ENCODE results near the gene WASHC2A.
"Not testable (repeated sequence)": the region's sequence is repeated elsewhere in the genome, so short reads cannot be mapped to it uniquely, and the experiment has no call there.

Gene WASHC2A

DNA sequence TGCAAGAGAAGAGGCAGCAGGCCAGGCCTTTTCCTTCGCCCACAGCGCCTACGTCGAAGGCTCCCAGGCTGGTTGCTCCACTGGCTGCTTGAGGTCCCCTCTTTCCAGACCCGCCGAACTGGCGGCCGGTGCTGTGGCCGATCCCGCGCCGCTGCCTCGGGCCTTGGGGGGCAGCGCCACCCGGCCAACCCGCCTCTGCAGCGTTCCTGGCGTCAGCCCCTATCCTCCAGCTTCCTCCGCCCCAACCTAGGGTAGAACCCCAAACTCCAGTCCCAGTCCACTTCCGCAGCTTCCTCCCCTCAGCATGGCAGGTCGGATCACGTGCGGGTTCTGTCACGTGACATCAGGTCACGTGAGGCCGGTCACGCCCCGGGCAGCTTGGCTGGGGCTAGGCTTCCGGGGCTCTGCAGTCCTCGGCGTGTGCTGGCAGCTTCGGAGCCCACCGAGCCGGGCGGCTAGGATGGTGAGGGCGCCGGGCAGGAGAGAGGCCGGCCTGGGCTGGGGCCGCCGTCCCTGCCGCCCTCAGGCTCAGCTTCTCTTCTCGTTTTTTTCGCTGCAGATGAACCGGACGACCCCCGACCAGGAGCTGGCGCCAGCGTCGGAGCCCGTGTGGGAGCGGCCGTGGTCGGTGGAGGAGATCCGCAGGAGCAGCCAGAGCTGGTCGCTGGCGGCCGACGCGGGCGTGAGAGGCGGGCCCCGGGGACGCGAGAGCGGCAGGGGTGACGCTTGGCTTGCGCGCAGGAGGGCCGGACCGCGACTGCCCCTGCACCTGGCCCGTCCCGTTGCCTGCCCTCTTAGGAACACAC, at the start of gene WASHC2A:
Gene WASHC2A (plus strand): TSS at position 409 of the 806 bp plus-strand sequence. CDS start 52 bp downstream, at position 461.
- DNase-seq (ENCODE audit: extremely low read depth in 1 of 2, low read depth in 1 of 2): peak; percentile 55 to 83

GRCh38 chr10:50019279-50019678, 48.5 kb upstream of the WASHC2A start:
- not testable (repeated sequence) for DNase-seq (ENCODE audit: extremely low read depth in 1 of 2, low read depth in 1 of 2)

DNA sequence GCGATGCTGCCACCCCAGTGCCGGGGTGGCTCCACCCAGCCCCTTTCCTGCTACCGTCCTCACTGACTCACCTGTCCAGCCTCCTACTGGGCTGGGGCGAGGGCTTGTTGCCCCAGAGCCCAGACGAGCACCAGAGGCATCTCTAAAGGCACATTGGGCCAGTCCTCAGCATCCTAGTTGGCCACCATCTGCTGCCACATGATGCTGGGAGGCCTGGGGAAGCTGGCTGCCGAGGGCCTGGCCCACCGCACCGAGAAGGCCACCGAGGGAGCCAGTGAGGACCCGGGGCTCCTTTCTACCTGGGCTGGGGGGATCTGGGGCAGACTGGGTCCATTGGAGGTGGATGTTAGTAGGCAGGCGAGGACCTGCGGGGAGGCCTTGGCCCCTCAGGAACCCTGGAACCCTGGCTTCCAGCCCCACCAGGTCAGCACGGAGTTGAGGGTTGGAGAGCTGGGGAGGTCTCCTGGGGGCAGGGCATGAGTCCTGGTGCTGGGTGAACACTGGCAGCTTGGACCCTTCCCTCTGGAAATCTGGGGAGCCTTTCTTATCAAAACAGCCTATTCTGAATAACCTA, 47.2 kb upstream of the WASHC2A start:
- DNase-seq (ENCODE audit: extremely low read depth in 1 of 2, low read depth in 1 of 2): not testable (repeated sequence)

- no peak for DNase-seq (ENCODE audit: extremely low read depth in 1 of 2, low read depth in 1 of 2)
Observed at GRCh38 chr10:50021646-50022045, 46.1 kb upstream of the WASHC2A start.

DNA sequence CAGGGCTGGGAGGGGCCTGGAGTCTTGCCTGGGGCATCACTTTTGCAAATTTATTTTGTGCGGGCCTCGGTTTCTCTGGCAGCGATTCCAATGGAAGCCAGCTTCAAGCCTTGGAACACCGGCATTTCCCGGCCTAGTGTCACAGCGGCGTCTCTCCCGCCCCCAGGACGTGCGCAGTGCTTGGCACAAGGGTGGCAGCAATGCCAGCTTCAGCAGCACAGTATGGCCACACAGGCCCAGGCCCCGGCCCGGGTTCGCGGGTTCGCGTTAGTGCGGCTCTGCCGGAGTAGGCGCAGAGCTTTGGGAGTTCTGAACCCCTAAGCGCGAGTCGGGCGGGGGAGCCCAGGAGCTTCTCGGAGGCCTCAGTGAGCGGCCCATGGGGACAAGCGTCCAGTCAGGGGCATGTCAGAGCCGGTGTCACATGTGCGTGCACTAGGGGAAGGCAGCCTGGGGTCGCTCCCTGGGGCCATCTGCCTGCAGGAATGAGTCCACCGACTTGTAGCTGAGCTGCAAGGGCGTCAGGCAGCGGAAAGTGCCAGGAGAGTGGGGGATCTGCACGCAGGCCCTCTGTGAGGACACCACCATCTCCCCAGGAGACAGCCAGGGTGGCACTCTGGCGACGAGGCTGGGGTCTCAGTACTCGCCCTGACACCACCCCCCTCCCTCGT, 42.9 kb upstream of the WASHC2A start:
- DNase-seq (ENCODE audit: extremely low read depth in 1 of 2, low read depth in 1 of 2): not testable (repeated sequence)

GRCh38 chr10:50025627-50026026, 42.1 kb upstream of the WASHC2A start:
- DNase-seq (ENCODE audit: extremely low read depth in 1 of 2, low read depth in 1 of 2): no peak

- DNase-seq (ENCODE audit: extremely low read depth in 1 of 2, low read depth in 1 of 2): no peak
Observed at GRCh38 chr10:50027195-50027594, 40.6 kb upstream of the WASHC2A start.

DNA sequence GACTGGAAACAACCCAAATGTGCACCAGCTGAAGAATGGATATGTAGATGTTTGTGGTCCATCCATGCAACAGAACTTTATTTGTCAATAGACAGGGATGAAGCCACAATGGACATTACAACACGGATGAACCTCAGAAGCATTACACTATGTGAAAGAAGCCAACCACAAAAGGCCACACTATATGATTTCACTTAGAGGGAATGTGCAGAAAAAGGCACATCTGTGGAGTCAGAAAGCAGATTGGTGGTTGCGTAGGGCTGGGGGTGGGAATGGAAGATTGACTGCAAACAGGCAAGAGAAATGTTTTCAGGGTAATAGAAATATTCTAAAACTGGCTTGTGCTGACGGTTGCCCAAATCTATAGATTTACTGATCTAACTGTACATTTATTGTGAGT, 34.3 kb upstream of the WASHC2A start:
- DNase-seq (ENCODE audit: extremely low read depth in 1 of 2, low read depth in 1 of 2): no peak

- not testable (repeated sequence) for DNase-seq (ENCODE audit: extremely low read depth in 1 of 2, low read depth in 1 of 2)
Observed at GRCh38 chr10:50035337-50035736, 32.4 kb upstream of the WASHC2A start.

DNA sequence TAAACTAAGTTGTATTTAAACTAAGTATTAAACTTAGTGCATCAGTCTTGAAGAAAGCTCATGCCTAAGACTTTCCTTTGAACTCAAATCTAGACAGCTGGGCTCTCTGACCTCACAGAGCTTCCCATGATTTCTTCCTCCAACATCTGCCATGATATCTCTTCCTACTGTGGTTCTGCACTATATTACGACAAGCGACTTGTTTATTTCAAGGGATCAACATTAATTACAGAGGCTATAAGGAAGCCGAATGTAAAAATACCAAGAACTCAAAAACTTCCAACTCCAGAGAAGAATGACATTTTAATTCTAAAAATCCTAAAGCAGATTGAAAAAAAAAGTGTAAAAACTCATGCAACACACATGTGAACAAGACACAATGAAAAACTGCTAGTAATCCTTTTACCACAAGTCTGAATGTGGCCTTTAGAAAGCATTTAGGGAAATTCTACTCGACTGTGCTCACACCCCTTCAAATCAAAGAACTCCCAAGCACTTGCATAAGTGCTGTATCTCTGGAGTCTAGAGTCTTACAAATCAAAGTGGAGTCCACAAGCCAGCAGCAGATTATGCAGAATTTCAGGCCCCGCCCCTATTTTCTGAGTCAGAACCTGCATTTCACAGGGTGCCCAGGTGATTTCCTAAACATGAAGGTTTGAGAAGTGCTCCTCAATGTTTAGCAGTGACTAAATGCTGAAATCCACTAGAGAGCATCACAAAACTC, 22.7 kb upstream of the WASHC2A start:
- DNase-seq (ENCODE audit: extremely low read depth in 1 of 2, low read depth in 1 of 2): no peak

GRCh38 chr10:50046457-50046856, 21.3 kb upstream of the WASHC2A start:
- DNase-seq (ENCODE audit: extremely low read depth in 1 of 2, low read depth in 1 of 2): not testable (repeated sequence)

- DNase-seq (ENCODE audit: extremely low read depth in 1 of 2, low read depth in 1 of 2): not testable (repeated sequence)
Observed at GRCh38 chr10:50047594-50047993, 20.2 kb upstream of the WASHC2A start.

DNA sequence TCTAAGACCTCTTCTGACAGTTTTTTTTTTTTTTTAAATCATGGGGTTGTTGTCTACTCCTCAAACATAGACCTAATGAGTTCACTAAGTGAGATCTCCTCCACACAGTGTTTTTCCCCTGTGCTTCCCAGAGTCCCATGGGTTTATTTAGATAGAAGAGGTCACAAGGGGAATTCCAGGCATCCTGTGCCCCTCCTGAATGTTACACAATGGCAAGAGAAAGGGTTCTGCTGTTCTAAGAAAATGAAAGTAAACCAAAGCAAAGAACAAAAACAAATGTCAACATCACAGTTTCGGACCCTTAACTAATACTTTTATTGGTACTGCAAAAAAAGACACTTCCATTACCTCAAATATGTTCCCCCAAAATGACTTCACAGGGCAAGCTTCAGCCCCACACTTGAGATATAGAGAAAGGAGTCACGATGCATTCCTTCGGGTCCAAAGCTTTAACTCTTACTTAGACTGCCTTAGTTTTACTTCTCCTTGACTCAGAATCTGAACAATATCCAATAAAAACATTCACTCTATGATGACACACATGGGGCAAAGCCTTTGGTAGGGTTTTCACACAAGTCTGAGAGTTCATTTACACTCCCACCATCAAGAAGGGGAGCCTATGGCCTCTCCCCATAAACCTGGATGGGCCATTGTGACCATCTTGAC, 15.6 kb upstream of the WASHC2A start:
- not testable (repeated sequence) for DNase-seq (ENCODE audit: extremely low read depth in 1 of 2, low read depth in 1 of 2)

DNA sequence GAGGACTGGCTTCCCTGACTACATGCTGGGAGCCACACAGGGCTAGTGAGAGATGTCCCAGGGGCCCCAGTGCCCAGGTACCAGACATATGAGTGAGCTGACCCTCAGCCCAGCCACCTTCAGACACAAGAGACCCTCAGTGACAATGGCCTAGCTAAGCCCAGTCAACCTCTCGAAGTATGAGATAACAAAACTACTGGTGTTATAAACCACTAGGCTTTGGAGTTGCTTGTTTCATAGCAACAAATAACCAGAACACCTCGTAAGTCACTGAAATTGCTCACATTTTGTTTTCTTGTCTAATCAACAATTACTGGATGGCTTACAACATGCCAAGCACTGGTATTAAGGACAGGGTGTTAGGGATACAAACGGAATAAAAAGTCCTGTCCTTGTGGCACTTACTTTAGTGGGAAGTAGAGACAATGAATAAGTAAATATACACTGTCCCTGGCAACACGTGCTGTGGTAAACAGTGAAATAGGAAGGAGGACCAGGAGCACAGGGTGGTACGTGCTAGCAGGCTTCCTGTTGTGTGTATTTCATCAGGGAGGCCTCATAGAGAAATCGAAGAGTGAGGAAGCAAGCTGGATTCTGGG, 14.9 kb upstream of the WASHC2A start:
- not testable (repeated sequence) for DNase-seq (ENCODE audit: extremely low read depth in 1 of 2, low read depth in 1 of 2)

- DNase-seq (ENCODE audit: extremely low read depth in 1 of 2, low read depth in 1 of 2): not testable (repeated sequence)
Observed at GRCh38 chr10:50055494-50056292, 12.1 kb upstream of the WASHC2A start.

DNA sequence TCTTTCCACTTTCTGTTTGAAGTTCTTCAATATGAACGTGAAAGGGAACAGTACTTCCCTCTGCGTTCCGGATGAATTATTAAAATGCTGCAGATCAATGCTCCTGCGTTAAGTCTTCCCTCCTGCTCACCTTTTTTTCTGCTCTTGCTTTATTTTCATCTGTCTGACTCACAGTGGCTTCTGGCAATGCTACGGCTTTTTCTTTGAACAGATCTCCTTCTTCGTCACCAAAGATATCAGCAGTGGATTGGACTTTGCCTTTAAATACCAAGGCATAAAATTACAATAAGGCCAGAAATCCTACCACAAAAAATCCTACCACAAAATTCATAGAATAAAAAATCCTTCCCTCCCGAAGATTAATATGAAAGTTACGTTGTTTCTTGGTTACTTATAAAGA, 11.1 kb upstream of the WASHC2A start:
- not testable (repeated sequence) for DNase-seq (ENCODE audit: extremely low read depth in 1 of 2, low read depth in 1 of 2)

- DNase-seq (ENCODE audit: extremely low read depth in 1 of 2, low read depth in 1 of 2): not testable (repeated sequence)
Observed at GRCh38 chr10:50058727-50059126, 9.0 kb upstream of the WASHC2A start.

DNA sequence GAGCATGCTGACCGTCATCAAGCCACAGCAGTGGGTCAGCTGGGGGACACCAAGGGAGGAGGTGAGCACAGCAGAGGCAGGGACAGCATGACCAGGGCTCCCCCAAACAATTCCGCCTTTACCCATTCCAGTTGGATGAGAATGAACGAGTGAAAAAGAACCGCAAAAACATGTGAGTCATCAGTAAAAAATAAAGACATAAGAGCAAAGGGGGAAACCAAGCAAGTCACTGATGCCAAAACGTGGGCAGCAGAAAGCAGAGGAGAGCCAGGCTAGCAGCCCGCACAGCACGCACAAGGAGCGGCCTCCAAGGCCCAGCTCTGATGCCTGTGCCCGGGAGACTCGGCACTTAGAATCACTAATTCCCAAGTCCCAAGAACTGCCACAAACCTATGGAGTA, 7.8 kb upstream of the WASHC2A start:
- not testable (repeated sequence) for DNase-seq (ENCODE audit: extremely low read depth in 1 of 2, low read depth in 1 of 2)

GRCh38 chr10:50061548-50061947, 6.2 kb upstream of the WASHC2A start:
- not testable (repeated sequence) for DNase-seq (ENCODE audit: extremely low read depth in 1 of 2, low read depth in 1 of 2)

Measured in activated CD8-positive, alpha-beta memory T cell treated with anti-CD3 and anti-CD28 coated beads for 1 hour (primary cell).